D721Med (cell line): ENCODE data around the gene ZNF695.

Experiments
- DNase-seq: peaks from one replicate; pipeline ENCODE4 v3.0.0; 2011; ENCODE audit warnings: low spot score; ENCODE audit not compliant: insufficient read length
- FAIRE-seq: peaks from 2 replicates; lab custom pipeline; 2011; peaks lifted over from hg19 to GRCh38; lab: Jason Lieb, UNC
- TF ChIP-seq, protein P1 (sequence below): IDR thresholded peaks from 2 replicates; pipeline ENCODE4 v1.5.1; 2012; ENCODE audit warnings: mild to moderate bottlenecking, control low read depth; ENCODE audit not compliant: insufficient read depth; ENCODE audit errors: missing control alignments

The ZNF695 gene

GRCh38 chr1:247007511-247008405, at the start of gene ZNF695:
ZNF695 (minus strand) TSS chr1:247008057; CDS start chr1:247007908, 149 bp downstream.
- TF ChIP-seq, protein P1, sequence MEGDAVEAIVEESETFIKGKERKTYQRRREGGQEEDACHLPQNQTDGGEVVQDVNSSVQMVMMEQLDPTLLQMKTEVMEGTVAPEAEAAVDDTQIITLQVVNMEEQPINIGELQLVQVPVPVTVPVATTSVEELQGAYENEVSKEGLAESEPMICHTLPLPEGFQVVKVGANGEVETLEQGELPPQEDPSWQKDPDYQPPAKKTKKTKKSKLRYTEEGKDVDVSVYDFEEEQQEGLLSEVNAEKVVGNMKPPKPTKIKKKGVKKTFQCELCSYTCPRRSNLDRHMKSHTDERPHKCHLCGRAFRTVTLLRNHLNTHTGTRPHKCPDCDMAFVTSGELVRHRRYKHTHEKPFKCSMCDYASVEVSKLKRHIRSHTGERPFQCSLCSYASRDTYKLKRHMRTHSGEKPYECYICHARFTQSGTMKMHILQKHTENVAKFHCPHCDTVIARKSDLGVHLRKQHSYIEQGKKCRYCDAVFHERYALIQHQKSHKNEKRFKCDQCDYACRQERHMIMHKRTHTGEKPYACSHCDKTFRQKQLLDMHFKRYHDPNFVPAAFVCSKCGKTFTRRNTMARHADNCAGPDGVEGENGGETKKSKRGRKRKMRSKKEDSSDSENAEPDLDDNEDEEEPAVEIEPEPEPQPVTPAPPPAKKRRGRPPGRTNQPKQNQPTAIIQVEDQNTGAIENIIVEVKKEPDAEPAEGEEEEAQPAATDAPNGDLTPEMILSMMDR = no peak
- FAIRE-seq (peak; percentile 63), DNase-seq (peak; percentile 95)

DNA sequence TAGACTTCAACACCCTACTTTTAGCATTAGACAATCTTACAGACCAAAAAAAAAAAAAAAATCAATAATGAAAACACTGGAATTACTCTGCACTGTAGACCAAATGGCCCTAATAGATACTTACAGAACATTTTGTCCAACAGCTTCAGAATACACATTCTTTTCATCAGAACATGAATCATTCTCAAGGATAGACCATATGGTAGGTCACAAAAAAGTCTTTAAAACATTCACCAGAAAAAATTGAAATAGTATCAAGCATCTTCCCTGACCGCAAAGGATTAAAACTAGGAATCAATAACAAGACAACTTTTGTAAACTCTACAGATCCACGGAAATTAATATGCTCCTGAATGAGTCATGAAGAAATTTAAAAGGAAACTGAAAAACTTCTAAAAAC, 48.2 kb upstream of the ZNF695 start:
- FAIRE-seq = no peak
- no peak for DNase-seq
- TF ChIP-seq, protein P1 = no peak

- TF ChIP-seq, protein P1 = no peak
- no peak for DNase-seq
- FAIRE-seq = no peak
Observed at GRCh38 chr1:247054992-247055415, 47.1 kb upstream of the ZNF695 start.

DNA sequence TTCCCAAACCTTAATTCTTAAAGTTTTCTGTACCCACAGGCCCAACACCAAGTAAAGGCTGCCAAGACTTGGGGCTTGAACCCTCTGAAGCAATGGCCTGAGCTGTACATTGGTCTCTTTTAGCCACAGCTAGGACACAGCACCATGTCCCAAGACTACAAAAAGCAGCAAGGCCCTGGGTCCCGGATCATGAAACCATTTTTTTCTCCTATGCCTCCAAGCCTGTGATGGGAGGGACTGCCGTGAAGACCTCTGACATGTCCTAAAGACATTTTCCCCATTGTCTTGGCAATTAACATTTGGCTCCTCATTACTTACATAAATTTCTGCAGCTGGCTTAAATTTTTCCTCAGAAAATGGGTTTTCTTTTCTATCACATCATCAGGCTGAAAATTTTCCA, 39.8 kb upstream of the ZNF695 start:
- TF ChIP-seq, protein P1 = no peak
- FAIRE-seq (no peak), DNase-seq (no peak)

DNA sequence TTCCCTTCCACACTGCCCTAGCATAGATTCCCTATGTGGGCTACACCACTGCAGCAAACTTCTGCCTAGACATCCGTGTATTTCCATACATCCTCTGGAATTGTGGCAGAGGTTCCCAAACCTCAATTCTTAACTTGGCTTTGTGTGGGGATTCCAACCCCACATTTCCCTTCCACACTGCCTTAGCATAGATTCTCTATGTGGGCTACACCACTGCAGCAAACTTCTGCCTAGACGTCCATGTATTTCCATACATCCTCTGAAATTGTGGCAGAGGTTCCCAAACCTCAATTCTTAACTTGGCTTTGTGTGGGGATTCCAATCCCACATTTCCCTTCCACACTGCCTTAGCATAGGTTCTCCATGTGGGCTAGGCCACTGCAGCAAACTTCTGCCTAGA, 39.4 kb upstream of the ZNF695 start:
- TF ChIP-seq, protein P1 = no peak
- DNase-seq = no peak
- no peak for FAIRE-seq

- TF ChIP-seq, protein P1 = no peak
- no peak for FAIRE-seq
- no peak for DNase-seq
Observed at GRCh38 chr1:247043406-247043805, 35.5 kb upstream of the ZNF695 start.
